Karpas-422 (cell line): ENCODE results near the gene URAD. TPM values are rescaled to one million over a fixed set of nuclear protein-coding genes. Genes with fewer than 3 reads are reported as not detected.

Experiments used
- DNase-seq: peaks from one replicate; pipeline ENCODE4 v3.0.0-alpha.2; 2015
- H2AFZ ChIP-seq: fragments of 200-600 bp; sonication (generic); 2 replicates; pipeline ENCODE4 v1.6.1; 2014; ENCODE audit warnings: antibody characterized with exemption, low read length, mixed read lengths
- H3K27ac ChIP-seq: fragments of 200-600 bp; sonication (generic); 2 replicates; pipeline ENCODE4 v1.5.1; 2014; ENCODE audit warnings: mild to moderate bottlenecking, low read length, moderate library complexity
- H3K27me3 ChIP-seq: fragments of 200-600 bp; sonication (generic); 2 replicates; pipeline ENCODE4 v1.6.1; 2014; ENCODE audit warnings: low read length, mixed read lengths
- H3K36me3 ChIP-seq: fragments of 200-600 bp; sonication (generic); 2 replicates; pipeline ENCODE4 v1.6.1; 2014; ENCODE audit warnings: low read length, mixed read lengths; ENCODE audit not compliant: insufficient read depth
- H3K4me1 ChIP-seq: fragments of 200-600 bp; sonication (generic); 2 replicates; pipeline ENCODE4 v1.6.1; 2014; ENCODE audit warnings: mild to moderate bottlenecking, low read length, mixed read lengths
- H3K4me2 ChIP-seq: fragments of 200-600 bp; sonication (generic); 2 replicates; pipeline ENCODE4 v1.6.1; 2014; ENCODE audit warnings: low read length, low read depth, mild to moderate bottlenecking; ENCODE audit not compliant: poor library complexity, severe bottlenecking
- H3K4me3 ChIP-seq: fragments of 200-600 bp; sonication (generic); 2 replicates; pipeline ENCODE4 v1.5.1; 2014; ENCODE audit warnings: mild to moderate bottlenecking, antibody characterized with exemption, low read length, mixed read lengths
- H3K79me2 ChIP-seq: fragments of 200-600 bp; sonication (generic); 2 replicates; pipeline ENCODE4 v1.6.1; 2014; ENCODE audit warnings: mild to moderate bottlenecking, low read length, mixed read lengths
- H3K9ac ChIP-seq: fragments of 200-600 bp; sonication (generic); 2 replicates; pipeline ENCODE4 v1.6.0; 2014; ENCODE audit warnings: low read length
- H3K9me2 ChIP-seq: fragments of 200-600 bp; sonication (generic), shearing (Covaris generic); replicated peaks from 2 replicates; pipeline ENCODE4 v1.6.0; 2014; ENCODE audit warnings: mild to moderate bottlenecking, low read length, moderate library complexity; ENCODE audit not compliant: insufficient read depth
- H3K9me3 ChIP-seq: fragments of 300-700, 200-600 bp; sonication (generic); 2 replicates; pipeline ENCODE4 v1.6.1; 2014; ENCODE audit warnings: low read length, mixed read lengths
- H4K20me1 ChIP-seq: fragments of 200-600 bp; sonication (generic); 2 replicates; pipeline ENCODE4 v1.6.1; 2014; ENCODE audit warnings: mild to moderate bottlenecking, antibody characterized with exemption, low read length, low read depth; ENCODE audit not compliant: insufficient read depth
- total RNA-seq: library from RNA; depleted of rRNA; stranded (reverse); fragments of >200 nt; shearing (Covaris generic); gene quantifications from 2 replicates; pipeline ENCODE4 v1.2.3, GENCODE V29; 2014; ENCODE audit warnings: low replicate concordance

Gene URAD
- total RNA-seq, 1 experiment from 2014 or later = not detected

DNA sequence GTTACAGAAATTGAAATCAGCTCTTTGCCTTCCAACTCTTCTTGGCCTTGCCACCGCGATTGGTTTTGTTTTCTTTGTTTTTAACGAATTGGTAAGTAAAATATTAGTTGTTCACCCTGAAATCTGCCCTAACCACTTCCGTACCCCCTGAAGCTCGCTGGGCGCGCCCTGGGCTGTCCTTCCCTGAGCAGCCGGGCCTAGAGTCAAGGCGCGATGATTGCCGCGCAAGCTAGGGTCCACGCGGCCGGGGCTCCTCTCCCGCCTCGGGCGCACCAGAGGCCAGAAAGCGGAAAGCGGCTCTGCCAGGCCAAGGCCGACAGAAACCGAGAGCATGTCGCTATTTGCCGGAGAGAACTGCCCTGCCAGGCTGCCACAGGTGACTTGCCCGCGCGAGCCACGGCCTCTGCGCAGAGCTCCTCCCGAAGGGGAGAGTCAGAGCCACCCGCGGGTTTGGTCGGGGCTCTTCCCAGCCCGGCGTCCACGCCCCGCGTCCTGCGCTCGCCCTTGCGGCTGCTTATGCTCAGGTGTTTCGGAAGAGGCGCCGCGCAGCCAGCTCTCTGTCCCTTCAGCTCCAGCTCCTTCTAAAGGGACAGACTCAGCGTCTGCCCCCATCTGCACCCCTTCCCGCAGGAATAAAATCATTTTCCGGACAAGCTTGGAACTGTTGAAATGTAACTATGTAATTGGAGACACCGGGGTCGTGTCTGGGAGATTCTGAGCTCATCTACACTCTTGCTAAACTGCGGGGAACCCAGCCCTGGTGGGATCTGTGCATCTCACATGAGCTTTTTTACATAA lies 12.7 kb downstream of the URAD start:
- no peak overlapping the region for H3K27ac ChIP-seq
- H3K27me3 ChIP-seq = no peaks in the 10 kb centered on the region
- no peaks in the 10 kb centered on the region for H4K20me1 ChIP-seq
- H3K36me3 ChIP-seq = no peaks in the 10 kb centered on the region
- no peaks in the 10 kb centered on the region for H3K79me2 ChIP-seq
- H3K9ac ChIP-seq = no peak overlapping the region
- H3K9me2 ChIP-seq = no peaks in the 10 kb centered on the region
- no peaks in the 10 kb centered on the region for H3K4me1 ChIP-seq
- H2AFZ ChIP-seq = no peak overlapping the region
- no peak overlapping the region for H3K4me2 ChIP-seq
- no peak overlapping the region for H3K4me3 ChIP-seq
- DNase-seq = peak; percentile 20
- H3K9me3 ChIP-seq = no peaks in the 10 kb centered on the region

DNA sequence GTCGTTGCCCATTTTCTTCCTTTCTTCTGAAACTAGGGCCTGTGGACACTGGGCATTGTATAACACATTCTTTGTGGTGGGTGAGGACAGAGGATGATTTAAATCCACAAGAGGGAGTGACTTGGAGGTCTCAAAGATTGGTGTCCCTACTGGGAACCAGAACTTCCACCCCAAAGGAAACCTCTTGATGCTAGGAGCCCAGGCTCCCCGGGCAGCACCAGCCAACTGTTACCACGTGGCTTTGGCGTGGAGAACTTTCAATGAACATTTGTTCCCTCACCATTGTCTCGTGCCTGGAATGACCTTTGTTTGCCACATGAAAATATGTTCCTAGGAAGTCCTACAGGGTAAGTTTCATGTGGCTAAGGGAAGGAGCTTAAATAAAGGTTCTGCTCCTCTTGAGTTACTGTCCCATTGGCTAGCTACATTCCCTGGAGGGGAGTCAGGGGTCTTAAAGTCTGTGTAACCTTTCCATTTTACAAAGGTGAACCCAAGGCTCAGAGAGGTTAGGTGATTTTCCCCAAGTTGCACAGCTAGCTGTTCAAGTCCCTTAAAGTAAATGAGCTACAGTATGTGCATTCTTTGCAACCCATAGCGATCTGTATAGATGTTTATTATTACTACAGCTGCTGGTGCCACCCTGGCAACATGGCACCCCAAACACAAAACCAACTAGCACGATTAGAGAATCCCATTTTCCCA lies 14.4 kb downstream of the URAD start:
- Histone ChIP-seq H3K27ac (no peak overlapping the region), H3K79me2 (no peaks in the 10 kb centered on the region), H3K4me1 (no peaks in the 10 kb centered on the region), H3K9me2 (no peaks in the 10 kb centered on the region), H3K9me3 (no peaks in the 10 kb centered on the region), H3K4me3 (no peak overlapping the region), H2AFZ (no peak overlapping the region), H3K9ac (no peak overlapping the region), H4K20me1 (no peaks in the 10 kb centered on the region), H3K4me2 (no peak overlapping the region), H3K36me3 (no peaks in the 10 kb centered on the region), H3K27me3 (no peaks in the 10 kb centered on the region)
- peak; percentile 4 for DNase-seq

DNA sequence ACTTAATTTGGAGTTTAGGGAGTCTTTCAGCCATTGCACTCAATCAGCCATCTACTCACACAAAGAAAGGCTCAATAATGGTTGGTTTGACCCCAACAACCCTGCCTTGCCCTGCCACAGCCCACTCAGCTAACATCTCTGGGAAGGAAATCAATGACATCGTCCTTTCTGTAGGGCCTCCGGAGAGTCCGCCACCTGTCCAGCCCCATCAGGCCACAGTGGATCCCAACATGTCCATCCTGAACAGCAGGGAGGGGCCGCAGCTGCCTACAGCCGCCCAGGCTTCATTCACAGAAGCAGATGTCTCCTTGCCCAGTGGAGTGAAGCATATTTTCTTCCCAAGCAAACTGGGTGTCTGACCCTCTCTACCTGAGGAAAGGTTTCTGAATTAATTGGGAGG lies 15.2 kb downstream of the URAD start:
- H3K4me1 ChIP-seq = no peaks in the 10 kb centered on the region
- H3K27me3 ChIP-seq = no peaks in the 10 kb centered on the region
- no peaks in the 10 kb centered on the region for H3K79me2 ChIP-seq
- H4K20me1 ChIP-seq = no peaks in the 10 kb centered on the region
- no peaks in the 10 kb centered on the region for H3K36me3 ChIP-seq
- H3K9me3 ChIP-seq = no peaks in the 10 kb centered on the region
- no peak overlapping the region for H3K27ac ChIP-seq
- no peak overlapping the region for H3K4me2 ChIP-seq
- H3K9ac ChIP-seq = no peak overlapping the region
- H2AFZ ChIP-seq = no peak overlapping the region
- H3K4me3 ChIP-seq = no peak overlapping the region
- peak; percentile 2 for DNase-seq
- no peaks in the 10 kb centered on the region for H3K9me2 ChIP-seq

DNA sequence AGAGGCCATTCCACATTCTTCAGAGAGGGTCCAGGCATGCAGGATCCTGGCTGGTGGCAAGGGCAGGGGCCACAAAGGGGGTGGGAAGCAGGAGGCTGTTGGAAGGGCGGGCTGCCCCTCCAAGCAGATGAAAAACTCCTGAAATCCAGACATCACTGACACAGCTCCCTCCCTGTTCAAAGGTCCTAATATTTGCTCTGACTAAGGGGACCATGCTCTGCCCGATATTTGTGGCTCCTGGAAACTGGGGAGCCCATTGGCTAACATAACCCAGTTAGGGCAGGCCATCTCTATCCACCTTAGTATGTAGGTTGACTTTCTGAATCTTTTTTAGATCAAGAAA lies 16.0 kb downstream of the URAD start:
- Histone ChIP-seq H3K79me2 (no peaks in the 10 kb centered on the region), H3K4me1 (no peaks in the 10 kb centered on the region), H3K9me2 (no peaks in the 10 kb centered on the region), H4K20me1 (no peaks in the 10 kb centered on the region), H3K4me2 (no peak overlapping the region), H3K27me3 (no peaks in the 10 kb centered on the region), H3K36me3 (no peaks in the 10 kb centered on the region), H3K27ac (no peak overlapping the region), H3K9me3 (no peaks in the 10 kb centered on the region), H3K9ac (no peak overlapping the region), H2AFZ (no peak overlapping the region), H3K4me3 (no peak overlapping the region)
- DNase-seq = no peak

DNA sequence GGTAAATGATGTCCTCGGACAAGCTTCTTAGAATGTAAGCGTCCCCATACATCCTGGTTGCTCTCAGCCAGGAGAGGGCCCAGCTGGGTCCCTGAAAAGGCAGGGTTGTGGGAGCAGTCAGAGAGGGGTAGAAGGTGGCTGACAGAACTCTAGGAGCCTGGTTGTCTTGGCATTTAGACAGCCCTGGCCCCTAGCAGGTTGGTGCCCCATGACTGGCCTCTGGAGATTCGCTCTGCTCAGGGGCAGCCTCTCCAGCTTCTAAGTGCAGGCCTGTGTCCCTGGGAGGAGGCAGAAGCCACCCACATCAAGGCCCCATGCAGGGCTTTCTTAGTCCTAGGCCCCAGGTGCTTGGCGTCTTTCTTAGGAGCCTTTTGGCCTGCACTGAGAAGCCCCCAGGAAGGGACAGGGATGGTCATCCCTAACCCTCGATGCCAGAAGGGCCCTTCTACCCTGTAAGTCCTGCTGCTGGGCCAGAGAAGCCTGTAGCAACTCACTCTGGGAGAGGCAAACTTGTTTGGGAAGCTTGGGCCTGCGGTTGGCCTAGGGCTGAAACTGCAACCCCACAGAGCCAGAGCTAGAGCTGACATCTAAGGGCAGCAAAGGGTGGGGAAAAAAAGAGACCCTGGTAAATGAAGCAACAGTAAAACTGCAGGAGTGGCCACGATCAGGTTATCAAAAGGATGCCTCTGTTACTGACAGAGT lies 16.6 kb downstream of the URAD start:
- Histone ChIP-seq H3K4me3 (no peak overlapping the region), H3K9ac (no peak overlapping the region), H2AFZ (no peak overlapping the region), H3K79me2 (no peaks in the 10 kb centered on the region), H3K36me3 (no peaks in the 10 kb centered on the region), H3K9me3 (no peaks in the 10 kb centered on the region), H3K4me1 (no peaks in the 10 kb centered on the region), H3K9me2 (no peaks in the 10 kb centered on the region), H3K27me3 (no peaks in the 10 kb centered on the region), H3K27ac (no peak overlapping the region), H4K20me1 (no peaks in the 10 kb centered on the region), H3K4me2 (no peak overlapping the region)
- peak; percentile 22 for DNase-seq

DNA sequence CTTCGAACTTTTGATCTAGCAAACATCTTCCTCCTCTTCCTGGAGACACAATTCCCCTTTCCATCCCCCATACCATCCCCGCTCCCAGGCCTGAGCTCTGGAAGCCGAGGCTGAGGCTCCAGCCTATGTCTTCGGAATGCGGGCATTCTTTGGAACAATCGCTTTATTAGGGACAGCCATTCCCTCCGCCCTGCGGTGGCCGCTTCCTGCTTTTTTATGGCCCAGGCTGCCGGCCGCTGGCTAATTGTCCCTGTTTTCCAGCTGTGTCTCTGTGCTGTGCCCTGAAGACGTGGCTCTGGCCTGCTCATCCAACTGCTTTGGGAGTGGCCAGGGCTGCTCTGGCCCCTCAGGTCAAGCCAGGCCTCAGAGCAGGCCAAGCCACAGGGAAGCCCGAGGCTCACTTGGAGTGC lies 17.3 kb downstream of the URAD start:
- H3K27me3 ChIP-seq = no peaks in the 10 kb centered on the region
- no peaks in the 10 kb centered on the region for H3K36me3 ChIP-seq
- H3K9me2 ChIP-seq = no peaks in the 10 kb centered on the region
- H3K4me1 ChIP-seq = no peaks in the 10 kb centered on the region
- no peaks in the 10 kb centered on the region for H3K9me3 ChIP-seq
- no peak overlapping the region for H3K27ac ChIP-seq
- no peak overlapping the region for H2AFZ ChIP-seq
- no peaks in the 10 kb centered on the region for H3K79me2 ChIP-seq
- H3K9ac ChIP-seq = no peak overlapping the region
- no peaks in the 10 kb centered on the region for H4K20me1 ChIP-seq
- no peak overlapping the region for H3K4me2 ChIP-seq
- no peak for DNase-seq
- no peak overlapping the region for H3K4me3 ChIP-seq

DNA sequence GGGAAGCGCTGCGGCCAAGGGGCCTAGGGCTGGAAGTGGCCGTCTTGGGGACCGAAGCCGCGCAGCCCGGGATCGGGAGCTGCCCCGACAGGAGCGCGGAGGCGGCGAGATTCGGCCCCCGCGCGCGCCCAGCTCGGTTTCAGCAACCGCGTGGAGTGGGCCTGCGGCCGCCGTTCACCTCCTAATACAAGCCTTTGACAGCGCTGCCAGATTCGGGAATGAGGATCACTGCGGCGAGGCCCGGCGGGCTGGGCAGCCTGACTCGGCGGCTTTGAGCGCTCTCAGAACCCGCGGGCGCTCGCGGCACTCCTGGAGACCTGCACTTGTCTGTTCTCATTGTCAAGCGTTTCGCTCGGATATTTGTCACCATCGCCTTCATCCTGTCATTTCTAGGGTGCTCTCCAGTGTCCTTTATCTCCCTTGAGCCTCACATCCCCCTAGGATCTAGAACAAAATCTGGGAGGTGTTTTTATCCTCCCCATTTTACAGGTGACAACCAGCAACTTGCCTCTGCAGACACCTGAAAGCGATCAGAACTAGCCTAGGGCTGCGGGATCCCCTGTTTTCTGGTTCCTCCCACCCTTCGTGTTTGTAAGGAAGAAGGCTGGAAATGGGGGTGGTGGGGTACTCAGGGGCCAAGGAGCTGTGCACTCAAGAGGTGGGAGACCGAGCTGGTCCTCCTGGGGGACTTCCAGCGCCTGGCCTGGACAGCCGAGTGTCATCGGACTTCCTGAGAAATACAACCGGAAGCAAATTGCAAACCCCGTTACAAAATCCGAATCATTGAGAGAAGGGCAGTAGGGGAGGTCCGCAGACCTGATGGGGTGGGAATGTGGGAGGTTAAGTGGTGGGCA lies 17.9 kb downstream of the URAD start:
- H3K9me3 ChIP-seq = no peaks in the 10 kb centered on the region
- DNase-seq = no peak
- H3K36me3 ChIP-seq = no peaks in the 10 kb centered on the region
- no peak overlapping the region for H3K9ac ChIP-seq
- H2AFZ ChIP-seq = no peak overlapping the region
- H3K4me1 ChIP-seq = no peaks in the 10 kb centered on the region
- H3K9me2 ChIP-seq = no peaks in the 10 kb centered on the region
- no peaks in the 10 kb centered on the region for H3K27me3 ChIP-seq
- no peak overlapping the region for H3K4me3 ChIP-seq
- no peak overlapping the region for H3K4me2 ChIP-seq
- H3K27ac ChIP-seq = no peak overlapping the region
- no peaks in the 10 kb centered on the region for H4K20me1 ChIP-seq
- no peaks in the 10 kb centered on the region for H3K79me2 ChIP-seq

DNA sequence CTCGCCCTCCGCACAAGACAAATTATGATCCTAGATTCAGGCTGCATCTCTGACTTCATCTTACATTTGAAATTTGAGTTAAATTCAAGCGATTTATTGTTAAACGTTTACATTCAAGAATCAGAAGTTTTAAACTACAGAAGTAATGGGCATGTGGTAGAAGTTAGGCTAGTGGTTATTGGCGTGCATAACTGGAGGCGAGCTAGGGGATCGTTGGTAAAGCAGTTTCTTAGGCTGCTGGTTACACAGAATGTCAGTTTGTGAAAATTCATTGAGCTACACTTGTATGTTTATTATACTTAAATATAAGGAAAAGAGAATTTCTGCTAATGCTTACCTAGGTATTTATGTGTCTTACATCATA lies 18.6 kb downstream of the URAD start:
- Histone ChIP-seq H3K4me3 (no peak overlapping the region), H3K27ac (no peak overlapping the region), H3K36me3 (no peaks in the 10 kb centered on the region), H3K27me3 (no peaks in the 10 kb centered on the region), H3K9me3 (no peaks in the 10 kb centered on the region), H3K4me2 (no peak overlapping the region), H3K9ac (no peak overlapping the region), H3K79me2 (no peaks in the 10 kb centered on the region), H4K20me1 (no peaks in the 10 kb centered on the region), H3K9me2 (no peaks in the 10 kb centered on the region), H3K4me1 (no peaks in the 10 kb centered on the region), H2AFZ (no peak overlapping the region)
- no peak for DNase-seq
